Ascending aorta (tissue), 2 donors: Measurements from ENCODE around the gene TMEM92. TPM values are rescaled to one million over a fixed set of nuclear protein-coding genes. Genes with fewer than 3 reads are reported as not detected.

Experiments used
- DNase-seq, 2 donors: peaks; one replicate each; pipeline ENCODE4 v3.0.0-alpha.2; 2019; ENCODE audit warnings: low spot score in 2 of 2
- H3K27ac ChIP-seq, 2 donors: fragments of 200-600 bp; sonication (generic); one replicate each; pipeline ENCODE4 v1.5.1; 2016 to 2017; ENCODE audit warnings: mild to moderate bottlenecking in 1 of 2
- H3K27me3 ChIP-seq: fragments of 200-600 bp; sonication (generic); one replicate; pipeline ENCODE4 v1.5.1; 2017
- H3K36me3 ChIP-seq, 2 donors: fragments of 200-600 bp; sonication (generic); one replicate each; pipeline ENCODE4 v1.5.1; 2016
- H3K4me1 ChIP-seq, 2 donors: fragments of 200-600 bp; sonication (generic); one replicate each; pipeline ENCODE4 v1.5.1; 2016 to 2017; ENCODE audit warnings: mild to moderate bottlenecking in 1 of 2
- H3K4me3 ChIP-seq, 2 donors: fragments of 200-600 bp; sonication (generic); one replicate each; pipeline ENCODE4 v1.5.1; 2016 to 2017; ENCODE audit warnings: mild to moderate bottlenecking in 1 of 2
- H3K9me3 ChIP-seq, 2 donors: fragments of 200-600 bp; sonication (generic); one replicate each; pipeline ENCODE4 v1.5.1; 2016
- CTCF ChIP-seq, 3 experiments: fragments of 200-600 bp in 2 of 3; fragments of 450-650 bp in 1 of 3; sonication (generic) in 2 of 3; IDR thresholded peaks; one replicate each; pipeline ENCODE4 v1.5.1; 2016 to 2019; ENCODE audit warnings: antibody characterized with exemption in 3 of 3, mild to moderate bottlenecking in 1 of 3, moderate library complexity in 1 of 3
- intact Hi-C: fragments of 100-400 bp; cut with DNase I; formaldehyde crosslinking; loops from one replicate; pipeline ENCODE4 v1.15.1; 2023
- total RNA-seq: library from RNA; depleted of rRNA; stranded (reverse); fragments of >200 nt; gene quantifications from one replicate; pipeline ENCODE4 v1.1.0, GENCODE V29; 2016

Gene TMEM92
- total RNA-seq, 1 donor from 2014 or later, result not detected

- no peak for DNase-seq
- peaks cover 0 to 10% of the 10 kb centered on the region in 2 donors for H3K4me1 ChIP-seq
- H3K27ac ChIP-seq, result peak overlapping the region in 1 of 2 donors; percentile 17
- H3K4me3 ChIP-seq, result no peak overlapping the region
- TF ChIP-seq CTCF (IDR thresholded peaks at IDR 0.05), result no peak
- H3K27me3 ChIP-seq, result no peaks in the 10 kb centered on the region
- no peaks in the 10 kb centered on the region for H3K9me3 ChIP-seq
- intact Hi-C loops, result no loop called here
- no peaks in the 10 kb centered on the region for H3K36me3 ChIP-seq
These were observed 30.6 kb downstream of the TMEM92 start for GRCh38 chr17:50304781-50305404.

- no peak for TF ChIP-seq CTCF (IDR thresholded peaks at IDR 0.05)
- no peaks in the 10 kb centered on the region for H3K27me3 ChIP-seq
- H3K4me3 ChIP-seq, result no peak overlapping the region
- intact Hi-C loops, result no loop called here
- no peak for DNase-seq
- no peaks in the 10 kb centered on the region for H3K36me3 ChIP-seq
- H3K4me1 ChIP-seq, result peaks cover 0 to 10% of the 10 kb centered on the region in 2 donors
- no peaks in the 10 kb centered on the region for H3K9me3 ChIP-seq
- H3K27ac ChIP-seq, result no peak overlapping the region
These were observed 33.4 kb downstream of the TMEM92 start for GRCh38 chr17:50307654-50308053.

- intact Hi-C loops, result no loop called here
- no peak overlapping the region for H3K4me3 ChIP-seq
- peaks cover 0 to 10% of the 10 kb centered on the region in 2 donors for H3K4me1 ChIP-seq
- DNase-seq, result no peak
- H3K36me3 ChIP-seq, result no peaks in the 10 kb centered on the region
- H3K27me3 ChIP-seq, result no peaks in the 10 kb centered on the region
- H3K27ac ChIP-seq, result no peak overlapping the region
- no peaks in the 10 kb centered on the region for H3K9me3 ChIP-seq
- no peak for TF ChIP-seq CTCF (IDR thresholded peaks at IDR 0.05)
These were observed 34.4 kb downstream of the TMEM92 start for GRCh38 chr17:50308666-50309065.

GRCh38 chr17:50310455-50311111 lies 36.3 kb downstream of the TMEM92 start:
- Histone ChIP-seq H3K27ac (no peak overlapping the region), H3K36me3 (no peaks in the 10 kb centered on the region), H3K9me3 (no peaks in the 10 kb centered on the region), H3K27me3 (no peaks in the 10 kb centered on the region), H3K4me1 (no peaks in the 10 kb centered on the region), H3K4me3 (no peak overlapping the region)
- no peak for TF ChIP-seq CTCF (IDR thresholded peaks at IDR 0.05)
- intact Hi-C loops, result no loop called here
- DNase-seq, result no peak

- no peak for TF ChIP-seq CTCF (IDR thresholded peaks at IDR 0.05)
- Histone ChIP-seq H3K36me3 (no peaks in the 10 kb centered on the region), H3K4me1 (no peaks in the 10 kb centered on the region), H3K27ac (no peak overlapping the region), H3K4me3 (no peak overlapping the region), H3K9me3 (no peaks in the 10 kb centered on the region), H3K27me3 (no peaks in the 10 kb centered on the region)
- intact Hi-C loops, result no loop called here
- DNase-seq, result no peak
These were observed 36.8 kb downstream of the TMEM92 start for GRCh38 chr17:50311112-50311460.
